HG02852 (cell line): ENCODE data around the gene B3GALNT2.
A peak's percentile ranks its signal among the peaks of the same experiment; 100 is the strongest.

Source experiments
- ATAC-seq: cut with Tn5 transposase; IDR thresholded peaks from one replicate; pipeline ENCODE4 v1.9.1; 2021; ENCODE audit warnings: mild to moderate bottlenecking, moderate library complexity; ENCODE audit not compliant: unreplicated experiment

B3GALNT2 gene

DNA sequence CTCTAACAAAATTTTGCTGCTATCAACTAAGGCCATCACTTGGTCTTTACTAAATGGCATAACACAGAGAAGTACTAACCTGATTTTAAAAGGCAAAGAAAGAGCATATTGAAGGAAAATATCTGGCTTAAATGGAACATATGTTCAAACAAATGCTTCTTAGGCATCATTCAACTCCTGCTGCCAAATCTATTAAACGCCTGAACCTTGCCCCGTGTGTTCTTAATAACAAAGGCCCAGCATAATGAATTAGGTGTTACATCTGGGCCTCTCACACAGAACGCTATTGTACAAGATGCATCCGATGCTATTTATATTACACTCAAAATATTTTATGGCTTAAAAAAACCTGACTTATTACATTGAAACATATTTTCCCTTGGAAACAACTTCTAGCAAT, 48.4 kb downstream of the B3GALNT2 start:
- ATAC-seq, result no peak

DNA sequence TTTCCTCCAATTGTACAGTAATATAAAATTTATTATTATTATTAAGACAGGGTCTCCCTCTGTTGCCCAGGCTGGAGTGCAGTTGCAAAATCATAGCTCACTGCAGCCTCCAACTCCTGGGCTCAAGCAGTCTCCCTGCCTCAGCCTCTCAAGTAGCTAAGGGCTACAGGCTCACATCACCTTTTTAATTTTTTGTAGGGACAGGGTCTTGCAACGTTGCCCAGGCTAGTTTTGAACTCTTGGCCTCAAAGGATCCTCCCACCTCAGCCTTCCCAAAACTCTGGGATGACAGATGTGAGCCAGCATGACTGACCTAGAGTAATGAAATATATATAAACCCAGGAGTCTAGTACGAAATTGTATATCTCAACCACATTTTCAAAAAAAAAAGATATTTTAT, 49.2 kb downstream of the B3GALNT2 start:
- ATAC-seq, result no peak

DNA sequence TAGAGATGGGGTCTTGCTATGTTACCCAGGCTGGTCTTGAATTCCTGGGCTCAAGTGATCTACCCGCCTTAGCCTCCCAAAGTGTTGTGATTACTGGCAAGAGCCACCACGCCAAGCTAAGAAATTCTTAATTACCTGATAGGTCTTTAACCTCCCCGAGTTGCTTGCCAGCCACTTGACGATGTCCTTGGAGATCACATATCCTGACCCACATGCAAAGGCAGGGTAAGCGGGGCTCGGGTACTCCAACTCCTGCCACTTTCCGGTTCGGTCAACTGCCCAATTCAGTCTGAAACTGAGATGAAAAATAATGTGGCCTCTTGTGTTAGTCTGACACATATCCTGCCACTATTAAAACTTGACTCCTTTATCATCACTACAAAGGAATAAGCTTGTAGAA, 50.2 kb downstream of the B3GALNT2 start:
- ATAC-seq, result no peak

DNA sequence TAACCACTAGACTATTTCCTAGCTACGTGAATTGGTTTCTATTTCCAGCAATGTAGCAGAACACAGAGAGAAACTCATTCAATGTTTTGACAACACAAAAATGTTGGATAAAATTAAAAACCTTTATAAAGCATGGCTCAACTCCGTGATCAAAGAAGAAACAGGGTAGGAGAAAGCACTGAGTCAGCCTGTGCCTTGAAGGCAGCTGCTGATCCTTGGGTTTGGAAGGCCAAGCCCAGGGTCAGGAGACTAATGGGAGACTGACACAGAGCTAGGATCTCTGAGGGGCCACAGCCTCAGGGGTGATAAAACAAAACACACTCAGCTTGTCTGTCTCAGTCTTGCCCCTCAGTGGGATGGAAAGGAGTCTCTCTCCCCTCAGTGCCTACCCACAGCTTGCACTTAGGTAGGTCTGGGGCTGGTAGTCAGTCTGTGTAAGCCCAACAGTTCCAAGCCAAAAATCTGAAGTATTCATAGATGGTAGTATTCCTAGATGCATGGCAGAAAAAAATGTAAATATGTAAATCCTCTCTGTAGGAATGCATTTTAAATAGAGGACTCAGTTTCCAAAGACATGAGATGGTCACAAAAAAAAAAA, 53.3 kb downstream of the B3GALNT2 start:
- no peak for ATAC-seq

DNA sequence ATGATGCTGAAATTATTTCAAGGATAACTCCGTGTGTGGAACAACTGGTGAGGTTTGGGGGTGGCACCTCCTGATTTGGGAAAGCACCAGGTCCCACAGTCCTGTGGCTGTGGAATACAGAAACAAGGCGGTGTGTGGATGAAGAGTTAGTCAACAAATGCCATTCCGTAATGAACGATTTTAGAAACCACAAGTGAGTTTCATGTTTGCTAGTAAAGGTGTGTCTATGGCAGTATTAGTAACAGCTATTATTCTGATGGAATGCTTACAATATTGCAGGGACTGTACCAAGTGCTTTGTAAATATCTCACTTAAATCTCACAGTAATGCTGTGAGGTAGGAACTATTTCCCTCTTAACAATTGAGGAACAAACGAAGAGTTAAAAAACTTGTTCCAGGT, 53.8 kb downstream of the B3GALNT2 start:
- ATAC-seq, result no peak

DNA sequence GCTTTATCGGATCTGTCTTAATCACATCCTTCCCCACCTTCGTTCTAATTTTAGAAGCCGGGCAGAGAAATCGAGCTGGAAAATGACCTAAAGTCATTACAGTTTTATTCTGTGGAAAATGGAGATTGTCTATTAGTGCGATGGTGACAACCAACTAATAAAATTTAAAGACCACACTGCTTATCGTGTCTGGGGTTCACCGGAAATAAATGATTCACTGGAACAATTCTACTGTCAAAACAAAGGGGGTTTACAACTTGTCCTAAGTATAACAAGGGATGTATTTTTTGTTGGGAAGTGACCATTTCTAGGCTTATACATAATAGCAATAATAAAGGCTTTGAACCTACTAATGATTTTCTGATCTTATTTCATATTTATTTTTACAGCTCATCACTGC, 55.6 kb downstream of the B3GALNT2 start:
- ATAC-seq, result no peak

DNA sequence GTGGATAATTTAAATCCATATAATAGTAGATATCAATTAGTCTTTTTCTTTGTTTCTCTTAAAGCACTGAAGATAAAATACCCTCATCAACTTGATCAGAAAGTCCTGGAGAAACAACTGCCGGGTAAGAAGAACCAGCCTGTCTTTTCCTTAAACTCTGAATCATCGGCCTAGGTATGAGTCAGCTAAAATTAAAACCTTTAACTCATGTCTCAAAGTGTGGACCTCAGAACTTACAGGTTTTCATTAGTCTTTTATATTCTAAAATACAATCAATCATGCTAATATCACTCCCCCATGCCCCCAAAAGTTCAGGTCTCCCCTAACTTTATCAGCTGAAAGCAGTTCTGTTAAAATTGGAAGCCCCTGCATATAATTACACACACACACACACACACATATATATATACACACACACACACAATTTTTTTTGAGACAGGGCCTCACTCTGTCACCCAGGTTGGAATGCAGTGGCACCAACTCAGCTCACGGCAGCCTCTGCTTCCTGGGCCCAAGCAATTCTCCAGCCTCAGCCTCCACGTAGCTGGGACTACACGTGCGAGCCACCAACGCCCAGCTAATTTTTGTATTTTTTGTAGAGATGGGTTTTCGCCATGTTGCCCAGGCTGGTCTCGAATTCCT, 61.3 kb downstream of the B3GALNT2 start:
- no peak for ATAC-seq

DNA sequence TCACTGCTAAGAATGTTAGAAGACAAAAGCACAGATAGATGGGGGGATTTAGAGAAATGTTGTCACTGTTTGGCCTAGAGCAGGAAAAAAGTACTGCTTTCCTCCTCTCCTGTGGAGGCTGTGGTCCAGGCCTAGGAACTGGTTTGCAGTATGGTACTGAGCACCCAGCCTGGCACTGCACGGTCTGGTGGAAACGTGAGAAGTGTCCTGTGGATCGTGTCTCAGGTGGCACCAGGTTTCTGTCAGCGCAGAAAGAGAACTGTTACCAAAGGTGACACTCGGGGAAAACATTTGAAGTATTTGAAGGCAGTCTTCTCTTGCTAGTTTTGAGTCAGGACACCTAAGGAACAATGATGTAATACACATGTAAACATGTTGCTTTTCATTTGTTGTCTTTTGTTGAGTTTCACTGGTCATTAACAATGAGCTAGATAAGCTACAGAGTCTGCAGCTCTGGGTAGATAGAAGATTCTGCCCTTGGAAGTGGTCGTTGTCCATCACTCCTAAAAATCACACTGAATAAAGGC, 63.0 kb downstream of the B3GALNT2 start:
- no peak for ATAC-seq

DNA sequence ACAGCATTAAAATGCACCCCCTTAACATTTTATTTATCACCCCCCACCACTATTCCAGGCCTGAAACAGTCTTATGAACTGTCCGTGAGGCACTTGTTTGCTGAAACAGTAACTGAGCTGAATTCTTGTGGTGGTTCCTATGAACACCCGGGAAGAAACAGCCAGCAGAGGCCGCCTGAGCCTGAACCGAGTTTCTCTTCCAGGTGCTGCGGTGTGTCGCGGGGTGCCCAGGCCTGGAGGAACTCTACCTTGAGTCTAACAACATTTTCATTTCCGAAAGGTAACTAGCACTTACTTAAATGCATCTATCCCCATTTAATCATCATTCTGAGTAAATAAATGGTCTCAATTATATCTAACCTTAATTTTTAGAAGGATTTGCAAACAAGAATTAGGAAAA, 70.3 kb downstream of the B3GALNT2 start:
- no peak for ATAC-seq

DNA sequence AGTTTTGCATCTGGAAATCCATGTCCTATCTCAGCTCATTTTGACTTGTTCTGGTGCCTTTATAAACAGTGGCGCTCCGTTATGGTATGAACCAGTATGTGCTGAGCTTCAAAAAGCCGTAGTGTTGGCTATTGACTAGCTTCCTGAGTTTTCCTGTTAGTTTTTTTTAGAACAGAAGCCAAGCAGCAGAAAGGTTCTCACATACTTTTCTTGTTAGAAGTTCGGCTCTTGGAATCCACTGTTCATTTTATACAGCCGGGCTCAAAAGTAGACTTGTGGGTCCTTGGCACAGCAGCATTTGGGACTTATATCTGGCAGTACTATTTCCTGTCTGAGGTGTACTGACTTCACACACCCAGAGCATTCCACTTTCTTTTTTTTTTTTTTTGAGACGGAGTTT, 73.3 kb downstream of the B3GALNT2 start:
- no peak for ATAC-seq

DNA sequence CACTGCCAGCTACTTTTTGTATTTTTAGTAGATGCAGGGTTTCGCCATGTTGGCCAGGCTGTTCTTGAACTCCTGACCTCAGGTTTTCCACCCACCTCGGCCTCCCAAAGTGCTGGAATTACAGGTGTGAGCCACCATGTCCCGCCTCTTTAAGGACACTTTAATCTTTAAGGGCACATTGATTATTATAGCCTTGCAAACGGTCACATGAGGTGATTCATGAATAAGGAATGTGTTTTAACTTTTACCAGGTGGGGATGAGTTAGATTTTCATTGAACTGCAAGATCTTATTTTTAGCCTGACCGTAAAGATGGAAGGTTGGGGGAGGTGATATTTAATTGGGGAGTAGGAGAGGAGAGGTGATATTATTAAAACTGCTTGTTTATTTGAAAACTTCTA, 75.1 kb downstream of the B3GALNT2 start:
- ATAC-seq, result no peak

DNA sequence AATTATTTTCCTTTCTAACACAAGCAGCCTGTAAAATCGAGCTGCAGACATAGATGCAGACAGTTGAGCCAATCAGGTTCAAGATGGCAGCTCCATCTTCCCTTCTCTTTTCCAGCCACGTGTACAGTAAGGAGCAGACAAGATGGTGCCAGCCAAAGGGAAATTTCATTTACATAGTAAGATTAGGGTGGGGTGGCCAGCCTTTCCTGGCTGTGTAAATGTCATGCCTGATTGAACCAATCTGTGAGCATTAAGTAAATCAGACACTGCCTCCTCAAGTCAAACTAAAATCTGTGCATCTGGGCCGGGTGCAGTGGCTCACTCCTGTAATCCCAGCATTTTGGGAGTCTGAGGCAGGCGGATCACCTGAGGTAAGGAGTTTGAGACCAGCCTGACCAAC, 76.8 kb downstream of the B3GALNT2 start:
- no peak for ATAC-seq

DNA sequence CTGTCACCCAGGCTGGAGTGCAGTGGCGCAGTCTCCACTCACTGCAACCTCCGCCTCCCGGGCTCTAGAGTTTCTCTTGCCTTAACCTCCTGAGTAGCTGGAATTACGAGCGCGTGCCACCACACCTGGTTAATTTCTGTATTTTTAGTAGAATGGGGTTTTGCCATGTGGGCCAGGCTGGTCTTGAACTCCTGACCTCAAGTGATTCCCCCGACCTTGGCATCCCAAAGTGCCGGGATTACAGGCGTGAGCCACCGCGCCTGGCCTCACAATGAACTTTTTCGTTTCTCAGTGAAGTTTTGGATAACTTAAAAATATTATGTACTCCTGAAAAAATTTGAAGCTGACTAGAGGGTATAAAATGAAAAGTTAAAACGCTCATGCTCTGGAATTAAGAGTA, 77.6 kb downstream of the B3GALNT2 start:
- ATAC-seq, result no peak

DNA sequence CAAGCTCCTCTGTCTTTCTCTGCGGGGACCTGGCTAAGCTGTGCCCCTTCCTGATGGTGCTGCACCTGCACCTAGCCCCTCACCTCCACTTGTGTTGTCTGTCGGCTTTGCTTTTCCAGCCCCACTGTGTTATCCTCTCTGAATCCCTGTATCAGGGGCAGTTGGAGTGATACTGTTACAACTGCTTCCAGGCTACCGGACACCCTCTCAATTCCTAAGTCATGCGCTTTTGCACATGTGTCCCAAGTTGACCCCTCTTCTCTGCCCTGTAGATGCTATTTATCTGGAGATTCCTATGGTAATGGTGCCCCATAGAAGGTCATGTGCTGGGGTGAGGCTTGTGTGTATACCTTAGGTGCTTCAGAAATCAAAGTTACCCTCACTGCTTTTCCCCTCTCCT, 78.1 kb downstream of the B3GALNT2 start:
- ATAC-seq, result no peak

DNA sequence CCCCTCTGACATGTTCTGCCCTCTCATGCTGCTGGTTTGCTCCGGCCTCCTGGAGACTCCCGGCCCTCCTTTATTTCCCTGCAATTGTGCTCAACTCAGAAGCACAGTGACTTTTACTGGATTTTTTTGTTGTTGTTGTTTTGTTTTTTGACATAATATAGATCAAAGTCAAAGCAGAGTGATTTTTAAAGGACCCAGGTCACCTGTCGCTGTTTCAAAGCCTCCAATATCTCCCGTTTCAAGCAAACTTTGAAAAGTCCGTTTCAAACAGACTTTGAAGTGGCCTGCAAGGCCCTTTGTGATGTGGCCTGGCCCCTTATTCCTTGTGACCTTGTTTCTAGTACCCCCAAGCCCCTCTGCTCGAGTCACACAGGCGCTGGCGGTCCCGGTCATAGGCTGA, 78.9 kb downstream of the B3GALNT2 start:
- ATAC-seq, result no peak

DNA sequence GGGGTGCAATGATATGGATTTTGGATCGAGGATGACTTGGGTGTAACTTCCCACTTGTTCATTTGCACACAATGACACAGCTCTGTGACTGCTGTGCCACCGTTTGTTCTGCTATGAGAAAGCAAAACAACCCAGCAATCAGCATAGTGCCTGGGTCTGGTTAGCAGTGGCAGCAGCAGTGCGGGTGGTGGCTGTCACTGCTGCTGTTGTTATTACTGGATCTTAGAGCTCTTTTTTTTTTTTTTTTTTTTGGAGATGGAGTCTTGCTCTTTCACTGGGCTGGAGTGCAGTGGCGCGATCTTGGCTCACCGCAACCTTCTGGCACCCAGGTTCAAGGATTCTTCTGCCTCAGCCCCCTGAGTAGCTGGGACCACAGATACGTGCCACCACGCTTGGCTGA, 80.2 kb downstream of the B3GALNT2 start:
- no peak for ATAC-seq

DNA sequence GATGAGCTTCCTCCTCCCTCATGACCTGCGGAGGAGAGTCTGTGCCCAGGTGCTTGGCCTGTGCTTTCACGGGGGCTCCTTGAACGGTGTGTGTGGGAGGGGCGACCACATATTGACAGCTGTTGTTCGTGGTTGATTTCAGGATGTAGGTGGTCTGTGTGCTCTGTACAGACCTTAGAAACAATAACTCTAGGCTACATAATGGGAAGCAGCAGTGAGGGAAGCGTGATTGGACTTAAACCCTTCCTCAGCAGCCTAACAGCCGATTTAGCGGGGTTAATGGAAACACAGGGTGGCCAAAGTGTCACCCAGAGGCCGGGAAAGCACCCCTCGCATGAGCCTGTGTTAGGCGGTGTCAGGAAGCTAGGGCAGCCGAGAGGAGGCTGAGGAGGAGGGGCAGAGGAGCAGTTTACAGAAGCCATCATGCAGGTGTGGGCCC, 81.0 kb downstream of the B3GALNT2 start:
- peak; percentile 70 for ATAC-seq

DNA sequence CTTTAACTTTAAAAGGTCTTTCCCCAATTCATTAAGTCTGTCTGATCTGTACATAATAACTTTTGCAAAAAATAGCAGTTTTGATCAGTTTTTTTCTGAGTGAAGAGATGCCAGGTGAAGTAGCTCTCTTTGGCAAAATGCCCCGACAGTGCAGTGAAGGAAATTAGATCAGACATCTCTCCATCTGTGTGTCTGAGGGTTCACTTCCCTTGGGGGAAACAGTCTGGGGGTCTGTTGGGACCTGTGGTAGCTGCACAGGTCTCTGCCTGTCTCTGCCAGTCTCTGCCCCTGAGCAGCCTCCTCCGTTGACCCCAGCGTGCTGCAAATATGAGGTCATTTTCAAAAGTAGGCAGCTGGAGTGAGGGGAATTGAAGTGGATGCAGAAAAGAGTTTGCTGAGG, 82.5 kb downstream of the B3GALNT2 start:
- no peak for ATAC-seq

DNA sequence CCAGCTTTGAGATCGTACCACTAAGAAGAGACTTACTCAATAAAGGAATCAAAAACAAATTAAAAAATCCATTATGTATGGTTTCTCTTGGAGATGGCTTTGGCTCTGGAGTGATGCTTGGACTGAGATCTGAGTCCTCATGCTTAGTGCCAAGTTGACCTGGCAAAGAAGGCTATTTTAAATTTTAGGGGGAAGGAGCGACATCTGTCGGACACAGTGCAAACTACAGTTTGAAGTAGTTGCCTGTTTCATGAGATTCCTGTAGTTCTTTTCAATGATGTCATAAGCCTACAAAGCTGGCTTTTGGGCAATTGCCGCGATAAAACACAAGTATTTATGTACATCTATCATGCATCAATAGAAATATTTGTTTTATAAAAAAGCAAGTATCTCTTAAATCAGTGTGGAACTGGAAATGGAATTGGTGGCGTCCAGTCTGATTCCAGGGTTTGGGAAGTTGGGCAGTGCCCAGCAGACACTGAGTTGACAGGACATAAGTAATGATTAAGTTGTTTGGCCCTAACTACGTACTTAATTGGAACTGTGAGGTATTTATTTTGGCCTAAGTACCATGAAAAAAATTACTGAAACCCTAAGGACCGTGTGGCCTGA, 87.1 kb downstream of the B3GALNT2 start:
- no peak for ATAC-seq

DNA sequence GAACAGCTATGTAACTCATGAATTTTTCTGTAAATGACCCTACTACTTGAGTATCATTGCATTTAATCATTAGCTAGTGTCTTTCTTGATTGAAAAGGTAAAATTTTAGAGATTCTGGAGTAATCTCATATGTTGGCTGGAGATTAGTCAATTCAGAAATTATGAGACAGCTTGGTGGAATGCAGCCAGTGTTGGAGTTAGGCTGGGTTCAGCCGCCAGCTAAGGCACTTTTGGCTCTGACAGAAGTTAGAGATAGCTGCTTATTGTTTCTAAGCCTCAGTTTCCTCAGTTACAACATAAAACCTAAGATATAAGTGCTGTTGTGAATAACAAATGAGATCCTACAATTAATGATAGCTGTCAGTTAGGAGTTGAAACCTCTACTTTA, 87.6 kb downstream of the B3GALNT2 start:
- ATAC-seq, result no peak

DNA sequence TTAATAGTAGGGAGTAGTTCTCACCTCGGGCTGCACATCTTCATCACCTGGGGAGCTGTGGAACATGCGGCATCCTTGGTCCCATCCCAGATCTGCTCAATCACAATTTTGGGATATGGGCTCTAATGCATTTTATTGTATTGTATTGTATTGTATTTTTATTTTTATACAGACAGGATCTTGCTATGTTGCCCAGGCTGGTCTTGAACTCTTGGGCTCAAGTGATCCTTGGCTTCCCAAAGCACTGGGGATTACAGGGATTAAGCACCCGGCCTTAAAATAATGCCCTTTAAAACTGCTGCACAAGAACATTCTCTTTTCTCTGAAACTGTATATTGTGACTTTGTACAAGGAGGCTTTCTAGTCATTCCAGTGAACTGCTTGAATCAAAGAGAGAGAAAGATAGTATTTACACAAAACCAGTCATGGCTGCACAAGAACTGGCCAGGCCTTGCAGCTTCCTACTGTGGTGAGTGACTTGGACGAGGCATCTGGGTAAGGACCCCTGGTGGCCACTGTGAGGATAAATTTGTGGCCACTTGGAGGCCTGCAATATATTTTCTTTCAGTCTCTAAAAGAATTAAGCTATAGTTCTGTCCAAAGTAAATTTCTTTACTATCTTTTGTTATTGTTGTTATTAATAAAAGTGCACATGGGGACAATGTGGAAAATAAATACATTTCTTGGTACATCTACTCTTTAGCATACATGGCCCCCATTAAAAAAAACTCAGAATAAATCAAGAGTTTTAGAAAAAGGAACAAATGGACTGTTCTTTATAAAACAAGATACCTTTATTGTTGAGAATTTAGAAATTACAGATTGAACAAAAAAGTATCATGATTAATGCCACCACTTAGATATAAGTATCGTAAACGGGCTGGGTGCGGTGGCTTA, 89.0 kb downstream of the B3GALNT2 start:
- peak; percentile 76 for ATAC-seq
